ENCODE measurements around the gene RFTN1.

RFTN1 gene

DNA sequence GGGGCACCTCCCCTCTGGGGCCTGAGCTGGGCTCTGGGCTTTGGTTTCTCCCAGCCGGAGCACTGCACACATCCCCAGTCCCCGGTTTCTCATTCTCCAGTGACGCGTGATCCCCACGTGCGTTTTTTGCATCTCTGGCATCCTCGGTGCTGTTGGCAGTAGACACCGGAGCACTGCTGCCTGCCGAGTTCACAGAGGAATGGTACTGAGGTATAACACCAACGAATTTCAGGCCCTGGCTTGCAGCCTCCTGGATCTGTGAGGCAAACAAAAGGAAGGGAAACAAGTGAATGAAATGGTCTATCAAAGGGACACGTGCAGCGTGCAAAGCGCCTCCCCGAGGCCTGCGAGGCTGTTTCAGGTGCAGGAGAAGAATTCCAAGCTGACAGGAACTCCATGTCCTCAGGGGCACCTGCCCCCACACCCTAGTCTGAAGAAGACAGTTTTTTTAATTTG is 135.6 kb downstream of the RFTN1 start:
- no peak overlapping the region for H3K4me3 ChIP-seq (replicated peaks in 1 of 2; ENCODE audit: low read depth in 2 of 2, low read length in 2 of 2)
- TF ChIP-seq, protein P1, sequence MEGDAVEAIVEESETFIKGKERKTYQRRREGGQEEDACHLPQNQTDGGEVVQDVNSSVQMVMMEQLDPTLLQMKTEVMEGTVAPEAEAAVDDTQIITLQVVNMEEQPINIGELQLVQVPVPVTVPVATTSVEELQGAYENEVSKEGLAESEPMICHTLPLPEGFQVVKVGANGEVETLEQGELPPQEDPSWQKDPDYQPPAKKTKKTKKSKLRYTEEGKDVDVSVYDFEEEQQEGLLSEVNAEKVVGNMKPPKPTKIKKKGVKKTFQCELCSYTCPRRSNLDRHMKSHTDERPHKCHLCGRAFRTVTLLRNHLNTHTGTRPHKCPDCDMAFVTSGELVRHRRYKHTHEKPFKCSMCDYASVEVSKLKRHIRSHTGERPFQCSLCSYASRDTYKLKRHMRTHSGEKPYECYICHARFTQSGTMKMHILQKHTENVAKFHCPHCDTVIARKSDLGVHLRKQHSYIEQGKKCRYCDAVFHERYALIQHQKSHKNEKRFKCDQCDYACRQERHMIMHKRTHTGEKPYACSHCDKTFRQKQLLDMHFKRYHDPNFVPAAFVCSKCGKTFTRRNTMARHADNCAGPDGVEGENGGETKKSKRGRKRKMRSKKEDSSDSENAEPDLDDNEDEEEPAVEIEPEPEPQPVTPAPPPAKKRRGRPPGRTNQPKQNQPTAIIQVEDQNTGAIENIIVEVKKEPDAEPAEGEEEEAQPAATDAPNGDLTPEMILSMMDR (IDR thresholded peaks at IDR 0.05; ENCODE audit: low read depth, low read length): no peak
- DNase-seq (ENCODE audit: low read depth in 2 of 2): no peak

DNA sequence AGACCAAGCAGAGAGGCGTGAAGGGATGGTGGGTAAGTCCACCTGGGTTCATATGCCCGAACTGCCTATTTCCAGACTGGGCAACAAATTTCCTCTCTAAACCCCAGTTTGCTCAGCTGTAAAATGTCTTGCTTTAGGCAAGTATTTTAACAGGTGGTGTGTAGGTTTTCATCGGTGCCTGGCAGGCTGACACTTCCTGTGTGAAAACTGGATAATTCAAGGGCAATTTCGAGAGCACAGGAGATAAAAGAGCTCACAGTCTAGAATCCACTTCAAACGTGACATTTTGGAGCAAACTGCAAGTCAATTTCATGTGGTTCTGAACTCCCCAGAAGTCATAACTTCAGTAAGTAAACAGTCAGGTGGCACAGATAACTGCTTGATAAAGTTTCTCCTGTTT is 136.3 kb downstream of the RFTN1 start:
- DNase-seq (ENCODE audit: low read depth in 2 of 2): no peak
- no peak overlapping the region for H3K4me3 ChIP-seq (replicated peaks in 1 of 2; ENCODE audit: low read depth in 2 of 2, low read length in 2 of 2)
- TF ChIP-seq, protein P1 (IDR thresholded peaks at IDR 0.05; ENCODE audit: low read depth, low read length): no peak

DNA sequence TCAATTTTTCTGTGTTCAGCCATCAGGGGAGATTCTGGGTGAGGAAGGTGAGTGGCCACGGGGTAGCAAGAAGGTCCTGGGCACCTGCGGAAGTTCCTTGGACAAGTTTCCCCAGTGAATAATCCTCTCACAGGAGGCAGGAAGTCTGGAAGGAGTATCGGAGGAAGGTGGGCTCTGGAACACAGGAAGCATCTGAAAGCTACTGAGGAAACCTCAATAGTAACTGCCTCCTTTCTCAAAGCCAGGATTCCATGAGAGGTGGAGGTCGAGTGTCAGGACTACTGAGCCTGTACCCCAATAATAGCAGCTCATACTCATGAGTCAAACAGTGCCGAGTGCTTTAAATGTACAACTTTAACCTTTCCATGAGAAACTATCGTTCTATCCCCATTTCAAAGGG is 137.6 kb downstream of the RFTN1 start:
- H3K4me3 ChIP-seq (replicated peaks in 1 of 2; ENCODE audit: low read depth in 2 of 2, low read length in 2 of 2): no peak overlapping the region
- TF ChIP-seq, protein P1 (IDR thresholded peaks at IDR 0.05; ENCODE audit: low read depth, low read length): no peak
- DNase-seq (ENCODE audit: low read depth in 2 of 2): no peak

DNA sequence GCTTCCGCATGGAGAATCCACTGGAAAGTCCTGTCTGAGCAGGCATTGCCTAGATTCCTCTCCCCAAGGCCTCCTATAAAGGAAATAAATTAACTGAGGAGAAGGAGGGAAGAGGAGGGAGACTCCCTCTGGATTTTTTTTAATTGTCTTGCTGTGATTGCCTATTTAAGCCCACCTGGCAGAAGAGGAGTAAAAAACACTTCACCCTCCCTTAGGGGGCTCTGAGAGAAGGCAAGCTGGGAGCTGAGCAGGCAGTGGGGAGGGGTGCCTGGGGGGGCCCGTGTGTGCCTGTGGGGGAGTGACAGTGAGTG is 138.6 kb downstream of the RFTN1 start:
- TF ChIP-seq, protein P1 (IDR thresholded peaks at IDR 0.05; ENCODE audit: low read depth, low read length): no peak
- DNase-seq (ENCODE audit: low read depth in 2 of 2): no peak
- H3K4me3 ChIP-seq (replicated peaks in 1 of 2; ENCODE audit: low read depth in 2 of 2, low read length in 2 of 2): no peak overlapping the region

DNA sequence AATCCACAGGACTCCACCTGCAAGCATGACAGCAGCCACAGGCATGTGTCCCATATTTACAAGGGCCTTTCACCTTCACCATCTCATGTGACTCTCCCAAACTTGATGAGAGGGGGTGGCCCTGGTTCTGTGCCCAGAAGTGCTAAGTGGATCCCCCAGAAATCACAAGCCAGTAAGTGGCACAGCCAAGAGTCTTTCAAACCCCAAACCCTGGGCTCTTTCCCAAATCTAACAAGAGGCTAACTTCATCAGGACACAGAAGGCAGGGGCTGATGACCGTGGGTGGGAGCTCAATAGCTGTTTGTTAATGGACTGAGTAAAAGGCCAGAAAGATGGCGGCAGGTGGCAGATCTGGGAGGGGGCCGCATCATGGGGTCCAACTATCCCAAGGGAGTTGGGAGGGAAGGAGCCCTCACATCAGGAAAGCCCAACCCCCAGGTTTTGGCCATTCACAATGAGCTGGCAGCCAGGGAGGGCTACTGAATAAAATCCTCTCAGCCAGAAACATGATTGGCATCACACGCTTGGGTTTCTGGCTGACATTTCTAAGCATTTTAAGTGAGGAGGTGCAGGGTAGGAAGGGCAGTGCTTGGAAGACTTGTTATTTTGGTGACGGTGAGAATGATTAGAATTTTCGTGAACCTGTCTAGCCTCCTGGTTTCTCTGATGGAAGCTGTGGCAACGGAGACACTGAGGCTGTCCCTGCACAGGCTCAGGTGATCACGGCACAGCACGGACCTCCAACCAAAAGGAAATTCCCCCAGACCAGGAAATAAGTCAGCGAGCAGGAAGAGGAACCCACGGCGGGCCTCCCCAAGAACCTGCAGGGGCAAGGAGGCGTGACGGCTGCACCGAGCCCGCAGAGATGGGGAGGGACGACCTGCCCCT is 139.2 kb downstream of the RFTN1 start:
- DNase-seq (ENCODE audit: low read depth in 2 of 2): no peak
- H3K4me3 ChIP-seq (replicated peaks in 1 of 2; ENCODE audit: low read depth in 2 of 2, low read length in 2 of 2): no peak overlapping the region
- TF ChIP-seq, protein P1 (IDR thresholded peaks at IDR 0.05; ENCODE audit: low read depth, low read length): no peak

- DNase-seq (ENCODE audit: low read depth in 2 of 2): no peak
- TF ChIP-seq, protein P1 (IDR thresholded peaks at IDR 0.05; ENCODE audit: low read depth, low read length): no peak
- H3K4me3 ChIP-seq (replicated peaks in 1 of 2; ENCODE audit: low read depth in 2 of 2, low read length in 2 of 2): no peak overlapping the region
Observed at GRCh38 chr3:16373341-16373946, 140.1 kb downstream of the RFTN1 start.
